K562 (cell line): ENCODE results near the gene NLK. TPM values are rescaled to one million over a fixed set of nuclear protein-coding genes. Genes with fewer than 3 reads are reported as not detected.
A peak's percentile ranks its signal among the peaks of the same experiment; 100 is the strongest.

ENCODE experiments used
- ATAC-seq: fragments of 200-7000 bp; cut with Tn5 transposase; 3 replicates; pipeline ENCODE4 v1.9.1; 2020; ENCODE audit warnings: moderate library complexity
- BruUV-seq: library from RNA; stranded (reverse); fragments of 400-500 nt; replicated peaks from 2 replicates; lab custom pipeline; 2021; lab: Mats Ljungman, UMichigan
- CTCF ChIA-PET: fragments of 300-600 bp; formaldehyde crosslinking; extraction: SDS; loops from one replicate; lab custom pipeline; 2021; ENCODE audit warnings: low intra/inter-chr PET ratio; lab: Yijun Ruan, JAX
- POLR2A ChIA-PET: fragments of 300-600, 350-650 bp; sonication (Branson Sonifier 250); formaldehyde crosslinking; extraction: SDS; loops from one replicate; lab custom pipeline; 2021; ENCODE audit warnings: antibody characterized with exemption, inconsistent platforms; lab: Yijun Ruan, JAX
- DNase-seq, 4 experiments: peaks; one replicate each; pipeline versions ENCODE4 v3.0.0 to v3.0.0-alpha.2; 2011 to 2018; ENCODE audit warnings: low spot score in 3 of 4, mixed read lengths in 3 of 4; ENCODE audit errors: extremely low read depth in 1 of 4
- FAIRE-seq: peaks from 2 replicates; lab custom pipeline; 2011; peaks lifted over from hg19 to GRCh38; lab: Jason Lieb, UNC
- H2AFZ ChIP-seq: 2 replicates; pipeline ENCODE4 v1.6.0; 2011; ENCODE audit warnings: low read depth, low read length, control low read depth, inconsistent platforms
- H3K27ac ChIP-seq: fragments of 200-600 bp; 3 replicates; pipeline ENCODE4 v1.8.0; 2011; ENCODE audit warnings: low read depth, mild to moderate bottlenecking, control low read depth, inconsistent platforms, low read length, moderate library complexity, mixed read lengths; ENCODE audit errors: extremely low read depth
- H3K27me3 ChIP-seq, 2 experiments: fragments of 300-600 bp in 1 of 2; 2 replicates in 1 of 2; 3 replicates in 1 of 2; pipeline versions ENCODE4 v1.6.0 to v1.8.0; 2011; ENCODE audit warnings: inconsistent platforms in 2 of 2, low read length in 2 of 2, mild to moderate bottlenecking in 1 of 2, mixed read lengths in 1 of 2, moderate library complexity in 1 of 2; ENCODE audit not compliant: control insufficient read depth in 2 of 2, insufficient read depth in 2 of 2
- H3K36me3 ChIP-seq: fragments of 300-600 bp; 3 replicates; pipeline ENCODE4 v1.8.0; 2011; ENCODE audit warnings: mild to moderate bottlenecking, low read length, inconsistent platforms; ENCODE audit not compliant: control insufficient read depth, insufficient read depth
- H3K4me1 ChIP-seq, 2 experiments: fragments of 200-600 bp in 1 of 2; replicated peaks in 1 of 2; 2 replicates in 1 of 2; 3 replicates in 1 of 2; pipeline versions ENCODE4 v1.5.1 to v1.8.0; 2011; ENCODE audit warnings: inconsistent platforms in 2 of 2, low read length in 2 of 2, mild to moderate bottlenecking in 1 of 2, mixed read lengths in 1 of 2, moderate library complexity in 1 of 2; ENCODE audit not compliant: control insufficient read depth in 2 of 2, insufficient read depth in 2 of 2
- H3K4me2 ChIP-seq: 2 replicates; pipeline ENCODE4 v1.6.1; 2011; ENCODE audit warnings: low read length, control low read depth, inconsistent platforms, mixed read lengths; ENCODE audit not compliant: insufficient read depth
- H3K4me3 ChIP-seq: fragments of 200-600 bp; sonication (generic), shearing (Covaris generic); 2 replicates; pipeline ENCODE4 v1.5.1; 2016; ENCODE audit warnings: control low read depth, inconsistent platforms
- H3K79me2 ChIP-seq: fragments of 200-600 bp; 3 replicates; pipeline ENCODE4 v1.8.0; 2011; ENCODE audit warnings: low read length, inconsistent platforms; ENCODE audit not compliant: control insufficient read depth, insufficient read depth
- H3K9ac ChIP-seq, 2 experiments: 2 replicates each; pipeline versions ENCODE4 v1.6.0 to v1.6.1; 2011; ENCODE audit warnings: low read depth in 2 of 2, low read length in 2 of 2, control low read depth in 1 of 2, inconsistent platforms in 1 of 2, mild to moderate bottlenecking in 1 of 2, mixed read lengths in 1 of 2; ENCODE audit not compliant: insufficient read depth in 1 of 2
- H3K9me1 ChIP-seq: one replicate; pipeline ENCODE4 v1.6.0; 2011; ENCODE audit warnings: inconsistent platforms, mild to moderate bottlenecking, low read length, moderate library complexity; ENCODE audit not compliant: control insufficient read depth, insufficient read depth
- H3K9me3 ChIP-seq: replicated peaks from 2 replicates; pipeline ENCODE4 v1.5.1; 2011; ENCODE audit warnings: low read depth, low read length, inconsistent platforms; ENCODE audit not compliant: control insufficient read depth, insufficient read depth
- H4K20me1 ChIP-seq: replicated peaks from 2 replicates; pipeline ENCODE4 v1.6.1; 2011; ENCODE audit warnings: low read length, inconsistent platforms, mixed read lengths; ENCODE audit not compliant: control insufficient read depth, insufficient read depth
- GABPA ChIP-seq: fragments of 200-800 bp; sonication (Bioruptor generic); conservative IDR thresholded peaks from 2 replicates; pipeline ENCODE4 v1.6.1; 2016; ENCODE audit warnings: low read depth, missing genetic modification characterization, missing compliant biosample characterization
- HSF4 ChIP-seq: fragments of 250-450 bp; sonication (Bioruptor Pico); IDR thresholded peaks from 2 replicates; pipeline ENCODE4 v2.1.2; 2022; ENCODE audit warnings: mild to moderate bottlenecking, moderate library complexity, borderline replicate concordance
- L3MBTL2 ChIP-seq: fragments of 450-650 bp; IDR thresholded peaks from 2 replicates; pipeline ENCODE4 v1.6.1; 2016; ENCODE audit warnings: mild to moderate bottlenecking, moderate library complexity
- ZKSCAN1 ChIP-seq: fragments of 150-350 bp; IDR thresholded peaks from 2 replicates; pipeline ENCODE4 v1.6.1; 2016; ENCODE audit warnings: low read depth, low read length
- ZNF551 ChIP-seq: fragments of 250-450 bp; sonication (Bioruptor Pico); IDR thresholded peaks from 2 replicates; pipeline ENCODE4 v1.5.0; 2021; ENCODE audit warnings: mild to moderate bottlenecking, moderate library complexity
- ZNF830 ChIP-seq: fragments of 250-450 bp; sonication (Bioruptor Pico); IDR thresholded peaks from 2 replicates; pipeline ENCODE4 v1.5.0; 2021; ENCODE audit warnings: mild to moderate bottlenecking
- WGBS: fragments of 100-300 bp; shearing (Covaris generic); methylation state at CpG from one replicate; pipeline ENCODE4 v1.1.6; 2016; ENCODE audit warnings: low coverage, mixed read lengths; ENCODE audit not compliant: insufficient coverage; ENCODE audit errors: missing lambda C conversion rate; 5-methylcytosine and 5-hydroxymethylcytosine counted together
- in situ Hi-C: fragments of 300-500 bp; cut with MboI; formaldehyde crosslinking; loops from 4 replicates; pipeline ENCODE4 v1.15.0; 2018; ENCODE audit warnings: inconsistent platforms, mixed read lengths
- intact Hi-C: fragments of 100-400 bp; cut with micrococcal nuclease; formaldehyde crosslinking; loops from 2 replicates; pipeline ENCODE4 v1.14.2; 2022
- polyA plus RNA-seq, 8 experiments: library from polyadenylated mRNA; depleted of rRNA in 4 of 8; stranded (reverse) in 5 of 8; unstranded in 3 of 8; fragments of >200 nt; fragmentation: Nextera tagmentation in 2 of 8; fragmentation: Illumina TruSeq in 1 of 8; extraction: Ambion mirVana in 2 of 8; extraction: Trizol in 1 of 8; gene quantifications; 2 replicates each; pipeline versions ENCODE4 v1.2.1 to v1.2.3, GENCODE V29; 2011 to 2014; ENCODE audit warnings: inconsistent platforms in 1 of 8, missing spikeins in 1 of 8
- total RNA-seq, 7 experiments: library from RNA; depleted of rRNA in 6 of 7; stranded (reverse); fragments of >200 nt in 6 of 7; fragmentation: Illumina TruSeq in 2 of 7; extraction: Trizol in 2 of 7; gene quantifications; 2 replicates each; pipeline versions ENCODE4 v1.2.1 to v1.2.3, GENCODE V29; 2011 to 2021; ENCODE audit warnings: low replicate concordance in 1 of 7
- TF ChIP-seq, protein P1 (sequence below): fragments of 200-800 bp; sonication (Bioruptor generic); IDR thresholded peaks from 2 replicates; pipeline ENCODE4 v1.6.1; 2017; ENCODE audit warnings: missing genetic modification characterization, missing compliant biosample characterization
- TF ChIP-seq, protein P2 (sequence below): sonication (generic); formaldehyde crosslinking; IDR thresholded peaks from 2 replicates; pipeline ENCODE4 v1.5.0; 2020; ENCODE audit warnings: missing genetic modification reagents
- TF ChIP-seq, protein P3 (sequence below), 2 experiments: IDR thresholded peaks in 1 of 2; conservative IDR thresholded peaks in 1 of 2; 2 replicates each; pipeline ENCODE4 v1.6.1; 2016; ENCODE audit warnings: low read depth in 2 of 2, mild to moderate bottlenecking in 1 of 2, missing compliant biosample characterization in 1 of 2, missing genetic modification characterization in 1 of 2, moderate library complexity in 1 of 2
- TF ChIP-seq, protein P4 (sequence below): fragments of 450-650 bp; IDR thresholded peaks from 2 replicates; pipeline ENCODE4 v1.6.1; 2016
- TF ChIP-seq, protein P5 (sequence below): fragments of 150-350 bp; IDR thresholded peaks from 2 replicates; pipeline ENCODE4 v1.6.1; 2014; ENCODE audit warnings: low read depth, mild to moderate bottlenecking, low read length, borderline replicate concordance

NLK gene
- total and polyA plus RNA-seq, 9 of the 15 experiments (the other 6 are each of a cell fraction or from before 2014, with no cell fraction given), result 10.9 to 59.6 (median 26.7) TPM

DNA sequence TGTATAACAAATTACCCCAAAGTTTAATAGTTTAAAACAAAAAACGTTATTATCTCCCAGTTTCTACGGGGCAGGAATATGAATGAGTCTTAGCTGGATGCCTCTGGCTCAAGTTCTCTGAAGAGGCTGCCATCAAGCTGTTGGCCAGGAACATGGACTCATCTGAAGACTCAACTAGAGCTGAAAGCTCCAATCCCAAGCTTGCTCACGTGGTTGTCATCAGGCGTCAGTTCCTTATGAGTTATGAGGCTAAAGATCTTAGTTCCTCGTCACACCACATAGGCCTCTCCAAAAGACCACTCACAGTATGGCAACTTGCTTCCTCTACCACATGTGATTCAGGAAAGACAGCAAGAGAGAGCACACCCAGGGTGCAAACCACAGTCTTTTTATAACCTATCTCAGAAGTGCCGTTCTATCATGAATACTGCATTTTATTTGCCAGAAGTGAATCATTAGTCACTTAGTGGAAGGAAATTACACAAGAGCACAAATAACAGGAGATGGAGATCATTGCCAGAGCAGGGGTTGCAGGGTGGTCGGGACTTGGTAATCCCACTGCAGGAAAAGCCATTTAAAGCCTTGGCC is 48.7 kb upstream of the NLK start:
- Histone ChIP-seq H3K9ac (no peak overlapping the region), H3K27ac (no peak overlapping the region), H3K4me3 (no peak overlapping the region), H4K20me1 (no peaks in the 10 kb centered on the region), H3K4me2 (no peak overlapping the region), H3K9me1 (no peaks in the 10 kb centered on the region), H3K36me3 (no peaks in the 10 kb centered on the region), H3K79me2 (no peaks in the 10 kb centered on the region), H2AFZ (0 out of 2 replicates have a peak overlapping the region, but pooled peaks have one; percentile 52), H3K27me3 (no peaks in the 10 kb centered on the region), H3K4me1 (peaks cover 4 to 22% of the 10 kb centered on the region in 2 experiments; a peak in 3 of 5 replicates), H3K9me3 (no peaks in the 10 kb centered on the region)
- CTCF ChIA-PET, result no interaction called here
- WGBS, result 26% methylated on average over 7 of the region's 7 CpGs
- FAIRE-seq (no peak), DNase-seq (peak in 1 of 4 experiments; percentile 38), ATAC-seq (peak; percentile 46)
- in situ Hi-C loops, result no loop called here
- POLR2A ChIA-PET, result interaction anchor here (1.3 to 1.6 kb wide), 2 partner anchors 13 to 15 kb away, joined by 3 read pairs; no protein-coding TSS in a partner anchor
- BruUV-seq, result no TSS peak
- intact Hi-C loops, result no loop called here
- TF ChIP-seq L3MBTL2, result peak; percentile 57
- TF ChIP-seq GABPA (tag), result no peak
- TF ChIP-seq, protein P1, sequence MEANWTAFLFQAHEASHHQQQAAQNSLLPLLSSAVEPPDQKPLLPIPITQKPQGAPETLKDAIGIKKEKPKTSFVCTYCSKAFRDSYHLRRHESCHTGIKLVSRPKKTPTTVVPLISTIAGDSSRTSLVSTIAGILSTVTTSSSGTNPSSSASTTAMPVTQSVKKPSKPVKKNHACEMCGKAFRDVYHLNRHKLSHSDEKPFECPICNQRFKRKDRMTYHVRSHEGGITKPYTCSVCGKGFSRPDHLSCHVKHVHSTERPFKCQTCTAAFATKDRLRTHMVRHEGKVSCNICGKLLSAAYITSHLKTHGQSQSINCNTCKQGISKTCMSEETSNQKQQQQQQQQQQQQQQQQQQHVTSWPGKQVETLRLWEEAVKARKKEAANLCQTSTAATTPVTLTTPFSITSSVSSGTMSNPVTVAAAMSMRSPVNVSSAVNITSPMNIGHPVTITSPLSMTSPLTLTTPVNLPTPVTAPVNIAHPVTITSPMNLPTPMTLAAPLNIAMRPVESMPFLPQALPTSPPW (CRISPR knock-in tag), result no peak
- TF ChIP-seq ZKSCAN1, result 0 out of 2 replicates have a peak, but pooled peaks have one; percentile 27
- no peak for TF ChIP-seq ZNF830 (CRISPR knock-in tag)
- no peak for TF ChIP-seq ZNF551
- TF ChIP-seq, protein P2, sequence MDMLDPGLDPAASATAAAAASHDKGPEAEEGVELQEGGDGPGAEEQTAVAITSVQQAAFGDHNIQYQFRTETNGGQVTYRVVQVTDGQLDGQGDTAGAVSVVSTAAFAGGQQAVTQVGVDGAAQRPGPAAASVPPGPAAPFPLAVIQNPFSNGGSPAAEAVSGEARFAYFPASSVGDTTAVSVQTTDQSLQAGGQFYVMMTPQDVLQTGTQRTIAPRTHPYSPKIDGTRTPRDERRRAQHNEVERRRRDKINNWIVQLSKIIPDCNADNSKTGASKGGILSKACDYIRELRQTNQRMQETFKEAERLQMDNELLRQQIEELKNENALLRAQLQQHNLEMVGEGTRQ (CRISPR knock-in tag), result peak; percentile 15; the same call in 1 of the 2 replicates
- TF ChIP-seq, protein P3, sequence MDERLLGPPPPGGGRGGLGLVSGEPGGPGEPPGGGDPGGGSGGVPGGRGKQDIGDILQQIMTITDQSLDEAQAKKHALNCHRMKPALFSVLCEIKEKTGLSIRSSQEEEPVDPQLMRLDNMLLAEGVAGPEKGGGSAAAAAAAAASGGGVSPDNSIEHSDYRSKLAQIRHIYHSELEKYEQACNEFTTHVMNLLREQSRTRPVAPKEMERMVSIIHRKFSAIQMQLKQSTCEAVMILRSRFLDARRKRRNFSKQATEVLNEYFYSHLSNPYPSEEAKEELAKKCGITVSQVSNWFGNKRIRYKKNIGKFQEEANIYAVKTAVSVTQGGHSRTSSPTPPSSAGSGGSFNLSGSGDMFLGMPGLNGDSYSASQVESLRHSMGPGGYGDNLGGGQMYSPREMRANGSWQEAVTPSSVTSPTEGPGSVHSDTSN (CRISPR knock-in tag; IDR thresholded peaks at IDR 0.05; ENCODE audit: low read depth), result no peak
- TF ChIP-seq, protein P3 (tag; conservative IDR thresholded peaks at IDR 0.05; ENCODE audit: low read depth), result peak; percentile 81
- TF ChIP-seq, protein P4, sequence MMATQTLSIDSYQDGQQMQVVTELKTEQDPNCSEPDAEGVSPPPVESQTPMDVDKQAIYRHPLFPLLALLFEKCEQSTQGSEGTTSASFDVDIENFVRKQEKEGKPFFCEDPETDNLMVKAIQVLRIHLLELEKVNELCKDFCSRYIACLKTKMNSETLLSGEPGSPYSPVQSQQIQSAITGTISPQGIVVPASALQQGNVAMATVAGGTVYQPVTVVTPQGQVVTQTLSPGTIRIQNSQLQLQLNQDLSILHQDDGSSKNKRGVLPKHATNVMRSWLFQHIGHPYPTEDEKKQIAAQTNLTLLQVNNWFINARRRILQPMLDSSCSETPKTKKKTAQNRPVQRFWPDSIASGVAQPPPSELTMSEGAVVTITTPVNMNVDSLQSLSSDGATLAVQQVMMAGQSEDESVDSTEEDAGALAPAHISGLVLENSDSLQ, result peak; percentile 86
- TF ChIP-seq HSF4 (CRISPR knock-in tag), result no peak
- TF ChIP-seq, protein P5, sequence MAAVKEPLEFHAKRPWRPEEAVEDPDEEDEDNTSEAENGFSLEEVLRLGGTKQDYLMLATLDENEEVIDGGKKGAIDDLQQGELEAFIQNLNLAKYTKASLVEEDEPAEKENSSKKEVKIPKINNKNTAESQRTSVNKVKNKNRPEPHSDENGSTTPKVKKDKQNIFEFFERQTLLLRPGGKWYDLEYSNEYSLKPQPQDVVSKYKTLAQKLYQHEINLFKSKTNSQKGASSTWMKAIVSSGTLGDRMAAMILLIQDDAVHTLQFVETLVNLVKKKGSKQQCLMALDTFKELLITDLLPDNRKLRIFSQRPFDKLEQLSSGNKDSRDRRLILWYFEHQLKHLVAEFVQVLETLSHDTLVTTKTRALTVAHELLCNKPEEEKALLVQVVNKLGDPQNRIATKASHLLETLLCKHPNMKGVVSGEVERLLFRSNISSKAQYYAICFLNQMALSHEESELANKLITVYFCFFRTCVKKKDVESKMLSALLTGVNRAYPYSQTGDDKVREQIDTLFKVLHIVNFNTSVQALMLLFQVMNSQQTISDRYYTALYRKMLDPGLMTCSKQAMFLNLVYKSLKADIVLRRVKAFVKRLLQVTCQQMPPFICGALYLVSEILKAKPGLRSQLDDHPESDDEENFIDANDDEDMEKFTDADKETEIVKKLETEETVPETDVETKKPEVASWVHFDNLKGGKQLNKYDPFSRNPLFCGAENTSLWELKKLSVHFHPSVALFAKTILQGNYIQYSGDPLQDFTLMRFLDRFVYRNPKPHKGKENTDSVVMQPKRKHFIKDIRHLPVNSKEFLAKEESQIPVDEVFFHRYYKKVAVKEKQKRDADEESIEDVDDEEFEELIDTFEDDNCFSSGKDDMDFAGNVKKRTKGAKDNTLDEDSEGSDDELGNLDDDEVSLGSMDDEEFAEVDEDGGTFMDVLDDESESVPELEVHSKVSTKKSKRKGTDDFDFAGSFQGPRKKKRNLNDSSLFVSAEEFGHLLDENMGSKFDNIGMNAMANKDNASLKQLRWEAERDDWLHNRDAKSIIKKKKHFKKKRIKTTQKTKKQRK, result no peak
